Measurements from ENCODE around the gene NFIC.

Gene NFIC

DNA sequence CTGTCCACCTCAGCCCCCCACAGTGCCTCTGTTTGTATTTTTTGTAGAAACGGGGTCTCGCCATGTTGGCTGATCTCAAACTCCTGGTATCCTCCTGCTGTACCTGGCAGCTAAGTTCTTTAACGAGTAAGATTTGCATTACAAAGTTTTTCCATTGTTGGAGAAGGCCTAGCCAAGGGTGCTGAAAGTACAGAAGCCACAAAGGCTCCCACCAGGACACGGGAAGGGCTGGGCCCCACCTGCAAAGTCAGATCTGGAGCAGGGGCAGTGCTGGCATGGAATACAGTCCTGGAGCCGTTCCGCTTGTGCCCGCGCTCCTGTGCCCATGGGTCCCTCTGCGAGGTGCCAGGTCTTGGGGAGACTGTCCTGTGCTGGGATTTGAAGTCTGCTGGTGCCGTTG is 151.9 kb downstream of the NFIC start:
- DNase-seq (ENCODE audit: insufficient read length, low spot score) (no peak), FAIRE-seq (no peak)

DNA sequence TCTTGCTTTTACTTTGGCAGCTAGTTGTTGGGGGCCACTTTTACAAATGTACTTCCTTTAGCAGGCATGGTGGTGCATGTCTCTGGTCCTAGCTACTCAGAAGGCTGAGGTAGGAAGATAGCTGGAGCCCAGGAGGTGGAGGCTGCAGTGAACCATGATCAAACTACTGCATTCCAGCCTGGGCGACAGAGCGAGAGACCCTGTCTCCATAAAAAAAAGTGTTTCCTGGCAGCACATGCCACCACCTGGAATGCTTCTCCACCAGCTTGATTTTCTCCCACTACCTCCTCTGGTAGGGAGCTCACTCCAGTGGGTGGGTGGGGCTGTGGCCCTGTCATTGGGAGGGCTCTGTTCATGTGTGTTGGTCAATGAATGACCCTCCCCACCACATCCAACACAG is 152.3 kb downstream of the NFIC start:
- no peak for DNase-seq (ENCODE audit: insufficient read length, low spot score)
- FAIRE-seq: no peak

Measured in HTR-8/SVneo (cell line).